ENCODE results near the gene GLYR1.

GLYR1 gene

DNA sequence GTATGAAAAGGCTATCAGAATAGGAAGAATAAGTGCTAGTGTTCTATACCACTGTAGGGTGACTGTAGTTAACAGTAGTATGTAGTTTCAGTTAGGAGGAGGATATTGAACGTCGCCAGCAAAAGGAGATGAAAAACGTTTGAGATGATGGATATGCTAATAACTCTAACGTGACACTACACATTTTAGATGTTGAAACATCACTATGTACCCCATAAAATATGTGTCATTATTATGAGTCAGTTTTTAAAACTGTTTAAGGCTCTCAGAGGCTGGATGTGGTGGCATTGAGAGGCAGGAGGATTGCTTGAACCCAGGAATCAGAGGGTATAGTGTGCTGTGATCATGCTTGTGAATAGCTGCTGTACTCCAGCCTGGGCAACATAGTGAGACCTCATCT lies 32.0 kb upstream of the GLYR1 start:
- no peak for DNase-seq (ENCODE audit: low spot score)

DNA sequence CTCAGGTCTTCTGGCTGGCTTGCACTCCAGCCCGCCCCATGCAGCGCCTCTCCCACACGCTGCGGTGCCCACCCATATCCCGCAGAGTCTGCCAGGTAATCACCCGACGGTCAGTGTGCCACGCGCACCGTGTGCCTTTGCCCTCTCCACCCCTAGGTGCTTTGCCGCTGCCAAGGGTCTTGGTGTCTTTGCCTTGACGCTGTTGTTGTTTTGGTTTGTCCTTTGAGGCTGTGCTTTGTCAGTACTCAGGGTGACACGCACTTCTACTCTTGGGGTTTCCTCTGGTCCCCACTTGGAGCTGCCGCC lies 30.2 kb upstream of the GLYR1 start:
- DNase-seq (ENCODE audit: low spot score), result no peak

DNA sequence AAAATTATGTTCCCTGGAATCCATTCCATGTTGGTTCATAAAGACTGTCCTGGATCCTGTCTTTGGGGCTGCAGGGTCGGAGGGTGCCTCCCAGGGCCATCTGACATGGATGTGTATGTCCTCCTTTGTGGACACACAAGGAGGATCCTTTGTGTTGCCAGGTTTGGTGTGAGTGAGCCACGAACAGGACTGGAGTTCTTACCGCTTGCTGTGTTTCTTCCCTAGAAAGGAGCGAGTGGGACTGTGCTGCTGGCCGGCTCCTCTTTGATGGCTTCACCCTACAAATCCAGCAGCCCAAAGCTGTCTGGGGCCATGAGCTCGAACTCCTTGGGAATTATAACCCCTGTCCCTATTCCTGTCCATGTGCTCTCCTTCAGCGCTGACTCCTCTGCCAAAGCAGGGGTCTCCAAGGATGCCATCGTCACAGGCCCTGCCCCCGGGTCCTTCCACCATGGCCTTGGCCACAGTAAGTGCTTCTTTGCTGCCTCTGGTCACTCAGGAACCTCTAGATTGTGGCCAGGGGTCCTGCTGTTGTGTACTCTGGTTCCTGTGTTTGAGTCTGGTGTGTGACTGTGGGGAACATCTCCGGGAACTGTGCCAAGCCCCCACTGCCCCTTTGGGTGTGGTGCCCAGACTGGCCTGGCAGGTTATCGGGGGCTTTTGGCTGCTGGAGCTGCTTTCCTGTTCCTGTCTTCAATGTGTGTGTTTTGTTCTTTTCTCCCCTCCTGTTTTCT lies 29.7 kb upstream of the GLYR1 start:
- DNase-seq (ENCODE audit: low spot score), result no peak

DNA sequence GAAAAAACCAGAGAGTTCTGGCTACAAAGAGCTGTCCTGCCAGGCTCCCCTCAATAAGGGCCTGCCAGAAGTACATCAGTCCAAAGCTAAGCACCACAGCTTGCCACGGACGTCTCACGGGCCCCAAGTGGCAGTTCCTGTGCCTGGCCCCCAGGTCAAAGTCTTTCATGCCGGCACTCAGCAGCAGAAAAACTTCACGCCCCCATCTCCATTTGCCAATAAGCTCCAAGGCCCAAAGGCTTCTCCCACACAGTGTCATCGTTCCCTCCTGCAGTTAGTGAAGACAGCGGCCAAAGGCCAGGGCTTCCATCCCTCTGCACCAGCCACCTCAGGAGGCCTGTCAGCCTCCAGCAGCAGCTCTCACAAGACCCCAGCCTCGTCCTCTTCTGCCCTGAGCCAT lies 27.6 kb upstream of the GLYR1 start:
- no peak for DNase-seq (ENCODE audit: low spot score)

DNA sequence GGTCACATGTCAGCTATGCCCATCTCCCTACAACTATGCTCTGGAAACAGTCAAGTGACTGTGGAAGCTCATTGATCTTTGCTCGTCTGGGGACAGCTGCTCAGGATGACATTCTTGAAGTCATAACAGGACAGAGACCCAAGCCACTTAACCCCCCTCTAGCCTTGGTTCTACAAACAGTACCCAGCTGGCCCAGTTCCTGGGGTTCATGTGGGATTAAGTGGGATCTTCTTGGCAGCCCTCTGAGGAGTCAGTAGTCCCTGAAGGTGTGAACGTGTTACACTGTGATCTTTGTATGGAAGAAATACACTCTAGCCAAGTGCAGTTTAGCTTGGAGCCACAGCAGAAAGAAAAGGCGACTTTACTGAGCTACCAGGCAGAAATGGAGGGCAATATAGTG lies 26.0 kb upstream of the GLYR1 start:
- no peak for DNase-seq (ENCODE audit: low spot score)

GRCh38 chr16:4871071-4871470 lies 24.0 kb upstream of the GLYR1 start:
- no peak for DNase-seq (ENCODE audit: low spot score)

DNA sequence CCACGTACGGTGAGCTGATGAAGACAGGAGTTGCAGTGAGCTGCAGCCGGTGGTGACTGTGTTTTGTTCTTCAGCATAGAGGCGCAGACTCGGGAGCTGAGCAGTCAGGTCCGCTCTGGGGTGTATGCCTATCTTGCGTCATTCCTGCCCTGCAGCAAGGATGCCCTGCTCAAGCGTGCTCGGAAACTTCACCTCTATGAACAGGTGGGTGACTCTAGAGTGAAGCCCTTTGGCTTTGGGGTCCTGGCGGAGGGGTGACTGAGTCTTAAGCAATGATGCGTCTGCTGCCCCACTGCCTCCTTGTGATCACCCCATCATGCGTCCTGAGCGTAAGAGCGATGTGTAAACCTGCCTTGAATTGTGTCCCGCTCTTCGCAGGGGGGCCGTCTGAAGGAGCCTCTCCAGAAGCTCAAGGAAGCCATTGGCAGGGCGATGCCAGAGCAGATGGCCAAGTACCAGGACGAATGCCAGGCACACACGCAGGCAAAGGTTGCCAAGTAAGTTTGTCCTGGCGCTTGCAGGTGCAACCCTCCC lies 23.1 kb upstream of the GLYR1 start:
- DNase-seq (ENCODE audit: low spot score), result no peak

DNA sequence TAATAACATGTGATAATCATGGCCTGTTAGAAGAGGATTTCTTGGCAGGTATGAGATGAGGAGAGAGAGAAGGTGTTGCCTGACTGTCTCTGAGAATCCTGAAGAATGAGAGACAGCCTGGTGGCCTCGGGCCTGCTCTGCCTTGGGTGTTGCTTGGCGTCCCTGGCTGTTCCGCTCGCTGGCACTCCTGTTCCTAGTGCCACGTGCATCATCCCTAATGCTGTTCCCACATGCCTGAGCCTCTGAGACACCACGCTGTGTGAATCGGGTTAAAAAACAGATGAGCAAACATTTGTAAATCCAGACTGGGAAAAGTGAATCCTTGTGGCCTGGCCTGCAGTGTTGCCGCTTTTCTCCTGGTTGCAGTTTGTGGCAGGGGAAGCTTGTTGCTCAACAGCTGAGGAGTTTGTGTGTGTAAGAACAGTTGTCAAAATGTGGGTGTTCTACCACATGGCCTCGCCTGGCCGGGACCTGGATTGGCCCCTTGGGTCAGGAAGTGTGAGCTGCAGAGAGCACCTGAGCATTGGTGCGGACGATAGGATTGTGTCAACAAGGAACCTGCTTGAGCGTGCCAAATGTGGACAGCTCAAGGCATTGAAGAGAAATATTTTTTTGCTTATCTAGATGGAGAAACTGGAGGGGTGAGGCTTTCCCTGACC lies 22.2 kb upstream of the GLYR1 start:
- no peak for DNase-seq (ENCODE audit: low spot score)

GRCh38 chr16:4868535-4868934 lies 21.4 kb upstream of the GLYR1 start:
- DNase-seq (ENCODE audit: low spot score), result no peak

DNA sequence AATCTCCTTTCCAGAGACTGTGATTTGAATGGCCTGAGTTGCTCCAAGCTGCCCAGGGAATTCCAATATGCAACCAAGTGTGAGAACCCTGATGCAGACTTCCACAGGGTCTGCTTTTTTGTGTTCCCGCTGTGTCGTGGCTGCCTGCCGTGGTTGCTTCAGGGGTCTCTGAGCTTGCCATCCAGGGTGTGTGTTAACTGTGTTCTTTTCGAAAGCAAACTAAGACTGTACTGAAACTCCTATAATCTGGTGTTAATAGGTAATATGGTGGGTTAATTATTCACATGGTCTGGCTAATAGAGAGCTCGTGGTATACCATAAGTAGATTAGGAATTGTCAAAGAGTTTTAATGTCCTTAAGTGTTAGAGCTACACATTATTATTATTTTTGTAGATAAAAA lies 20.9 kb upstream of the GLYR1 start:
- no peak for DNase-seq (ENCODE audit: low spot score)

DNA sequence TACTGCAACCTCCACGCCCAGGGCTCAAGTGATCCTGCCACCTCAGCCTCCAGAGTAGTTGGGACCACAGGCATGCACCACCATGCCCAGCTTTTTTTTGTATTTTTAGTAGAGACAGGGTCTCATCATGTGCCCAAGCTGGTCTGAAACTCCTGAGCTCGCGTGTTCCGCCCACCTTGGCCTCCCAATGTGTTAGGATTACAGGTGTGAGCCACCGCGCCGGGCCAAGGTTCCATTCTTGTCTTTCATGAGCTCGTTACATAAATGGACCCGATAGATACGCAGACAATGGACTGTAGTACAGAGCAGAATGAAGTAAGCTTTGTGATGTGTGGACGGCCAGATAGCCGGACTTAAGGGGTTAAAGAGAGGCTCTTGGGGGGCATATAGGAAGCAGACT lies 19.5 kb upstream of the GLYR1 start:
- DNase-seq (ENCODE audit: low spot score), result no peak

GRCh38 chr16:4865231-4865860 lies 18.3 kb upstream of the GLYR1 start:
- no peak for DNase-seq (ENCODE audit: low spot score)

GRCh38 chr16:4864728-4865127 lies 17.6 kb upstream of the GLYR1 start:
- DNase-seq (ENCODE audit: low spot score), result no peak

- peak; percentile 10 for DNase-seq (ENCODE audit: low spot score)
Measured at GRCh38 chr16:4862639-4863038, 15.6 kb upstream of the GLYR1 start.

DNA sequence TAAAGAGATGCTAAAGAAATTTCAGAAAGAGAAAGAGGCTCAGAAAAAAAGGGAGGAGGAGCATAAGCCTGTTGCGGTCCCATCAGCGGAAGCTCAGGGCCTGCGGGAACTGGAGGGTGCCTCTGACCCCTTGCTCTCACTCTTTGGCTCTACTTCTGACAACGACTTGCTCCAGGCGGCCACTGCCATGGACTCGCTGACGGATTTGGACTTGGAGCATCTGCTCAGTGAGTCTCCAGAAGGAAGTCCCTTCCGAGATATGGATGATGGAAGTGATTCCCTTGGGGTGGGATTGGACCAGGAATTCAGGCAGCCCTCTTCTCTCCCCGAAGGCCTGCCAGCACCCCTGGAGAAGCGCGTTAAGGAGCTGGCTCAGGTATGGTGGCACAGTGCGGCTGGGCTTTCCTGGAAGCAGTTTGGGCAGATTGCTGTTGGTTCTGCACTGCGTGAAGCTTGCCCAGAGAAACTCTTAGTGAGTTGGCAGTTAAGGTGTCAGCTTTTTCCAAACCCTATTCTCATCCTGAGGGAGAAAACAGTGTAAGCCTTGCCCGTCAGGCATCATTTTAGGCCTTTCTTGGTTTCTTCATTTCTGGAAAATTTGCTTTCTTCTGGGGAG lies 13.7 kb upstream of the GLYR1 start:
- DNase-seq (ENCODE audit: low spot score), result no peak

DNA sequence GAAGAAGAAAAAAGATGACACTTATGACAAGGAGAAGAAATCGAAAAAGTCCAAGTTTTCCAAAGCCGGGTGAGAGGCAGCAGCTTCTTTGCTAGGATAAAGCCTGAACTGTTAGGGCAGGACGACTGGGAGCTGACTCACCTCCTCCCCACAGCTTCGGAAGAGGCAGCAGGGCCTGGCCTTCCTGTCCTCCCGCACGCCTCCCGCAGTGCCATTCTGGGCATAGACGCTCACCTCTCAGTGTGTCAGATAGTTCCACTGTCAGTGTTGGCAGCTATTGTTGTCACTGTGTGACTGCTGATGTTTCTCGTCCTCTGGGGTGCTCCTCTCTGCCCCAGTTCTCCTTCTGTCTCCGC lies 12.8 kb upstream of the GLYR1 start:
- no peak for DNase-seq (ENCODE audit: low spot score)

GRCh38 chr16:4859190-4859899 lies 12.3 kb upstream of the GLYR1 start:
- DNase-seq (ENCODE audit: low spot score), result no peak

- DNase-seq (ENCODE audit: low spot score), result no peak
Measured at GRCh38 chr16:4855804-4856203, 8.7 kb upstream of the GLYR1 start.

- DNase-seq (ENCODE audit: low spot score), result no peak
Measured at GRCh38 chr16:4855371-4855770, 8.3 kb upstream of the GLYR1 start.

DNA sequence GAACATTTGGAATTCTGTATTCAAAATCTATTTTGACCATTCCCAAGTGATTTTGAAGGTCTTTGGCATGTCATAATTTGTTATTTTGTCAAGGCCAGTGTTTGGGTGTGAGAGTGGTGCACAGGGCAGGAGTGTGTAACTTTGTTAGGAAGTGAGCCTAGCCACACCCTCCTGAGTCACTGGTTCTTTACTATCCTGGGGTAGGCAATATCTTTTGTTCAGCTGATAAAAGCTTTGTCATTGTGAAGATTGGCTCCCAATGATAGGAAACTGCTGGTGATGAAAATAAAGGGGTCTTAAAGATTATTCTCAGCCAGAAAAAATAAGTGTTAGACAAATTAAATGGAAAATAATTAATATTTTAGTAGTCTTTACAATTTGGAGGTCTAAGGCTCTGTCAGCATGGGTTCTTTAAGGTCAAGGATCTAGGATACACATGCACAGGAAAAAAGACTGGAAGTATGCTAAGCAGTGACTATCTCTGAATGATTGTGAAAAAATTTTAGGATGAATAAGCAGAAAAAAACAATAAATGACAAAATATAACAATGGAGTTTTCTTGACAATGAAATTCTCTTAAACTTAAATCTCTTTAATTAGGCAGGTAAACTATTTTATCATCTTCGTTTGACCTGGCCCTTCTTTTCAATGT lies 5.3 kb upstream of the GLYR1 start:
- DNase-seq (ENCODE audit: low spot score), result no peak

GRCh38 chr16:4850211-4850610 lies 3.1 kb upstream of the GLYR1 start:
- no peak for DNase-seq (ENCODE audit: low spot score)

Measured in activated CD4-positive, alpha-beta T cell treated with anti-CD3 and anti-CD28 coated beads, Interleukin-2, Interleukin-4, amounts not matched to agents 100 ng/mL and 50 ng/mL, durations not matched to agents 16 hours and 8 hours (primary cell).